ENCODE measurements around the gene FBXO40. TPM values are rescaled to one million over a fixed set of nuclear protein-coding genes. Genes with fewer than 3 reads are reported as not detected.

The FBXO40 gene
- total and polyA plus RNA-seq, 9 of the 15 experiments (the other 6 are each of a cell fraction or from before 2014, with no cell fraction given) = 0.01 to 0.05 (median 0.04) TPM; not detected in 3

DNA sequence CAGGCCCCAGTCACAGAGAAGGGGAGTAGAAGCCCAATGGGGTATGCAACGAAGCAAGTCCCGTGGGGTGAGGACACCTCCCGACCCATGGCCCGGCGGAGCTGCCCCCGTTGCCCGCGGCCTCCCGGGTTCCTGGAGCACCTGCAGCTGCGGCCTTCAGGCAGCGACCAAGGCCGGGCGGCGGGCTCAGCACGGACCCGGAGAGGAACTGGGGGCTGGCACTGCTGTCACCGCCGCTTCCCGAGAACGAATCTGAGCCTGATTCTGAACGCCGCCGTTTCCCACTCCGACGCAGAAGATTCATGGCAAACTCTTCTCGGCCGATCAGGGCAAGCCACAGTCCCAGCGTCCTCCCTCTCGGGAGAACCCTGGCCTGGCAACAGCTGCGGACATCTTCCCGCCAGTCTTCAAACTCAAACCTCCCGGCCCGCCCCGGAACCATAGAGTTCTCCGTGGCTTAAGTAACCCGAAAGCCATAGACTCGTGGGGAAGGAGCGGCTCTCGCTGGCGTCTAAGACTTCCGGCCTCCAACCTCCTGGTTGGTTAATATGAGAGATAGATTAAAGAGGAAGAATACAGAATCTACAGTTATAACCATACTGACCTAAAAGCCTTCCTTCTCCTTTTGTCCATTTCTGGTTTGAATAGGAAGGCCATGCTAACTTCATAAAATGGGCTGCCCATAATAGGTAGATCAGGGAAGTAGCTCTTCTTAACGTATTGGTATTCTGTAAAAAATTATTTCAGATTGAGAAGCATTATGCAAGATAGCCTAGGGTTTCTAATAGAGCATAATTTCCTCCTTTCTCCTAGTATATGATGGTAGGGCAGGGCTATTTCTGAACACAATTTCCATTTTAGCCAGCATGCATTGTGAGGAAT lies 47.4 kb upstream of the FBXO40 start, which contains the start of gene POLQ (continued):
- TF ChIP-seq, protein P1, sequence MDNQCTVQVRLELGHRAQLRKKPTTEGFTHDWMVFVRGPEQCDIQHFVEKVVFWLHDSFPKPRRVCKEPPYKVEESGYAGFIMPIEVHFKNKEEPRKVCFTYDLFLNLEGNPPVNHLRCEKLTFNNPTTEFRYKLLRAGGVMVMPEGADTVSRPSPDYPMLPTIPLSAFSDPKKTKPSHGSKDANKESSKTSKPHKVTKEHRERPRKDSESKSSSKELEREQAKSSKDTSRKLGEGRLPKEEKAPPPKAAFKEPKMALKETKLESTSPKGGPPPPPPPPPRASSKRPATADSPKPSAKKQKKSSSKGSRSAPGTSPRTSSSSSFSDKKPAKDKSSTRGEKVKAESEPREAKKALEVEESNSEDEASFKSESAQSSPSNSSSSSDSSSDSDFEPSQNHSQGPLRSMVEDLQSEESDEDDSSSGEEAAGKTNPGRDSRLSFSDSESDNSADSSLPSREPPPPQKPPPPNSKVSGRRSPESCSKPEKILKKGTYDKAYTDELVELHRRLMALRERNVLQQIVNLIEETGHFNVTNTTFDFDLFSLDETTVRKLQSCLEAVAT (IDR thresholded peaks at IDR 0.05) = no peak
- 0 out of 2 replicates have a peak, but pooled peaks have one; percentile 6 for TF ChIP-seq TAF7 (tag; IDR thresholded peaks at IDR 0.05)
- TF ChIP-seq BRD4 (IDR thresholded peaks at IDR 0.05) = no peak
- peak in 1 of 2 experiments; percentile 10; a peak in 1 of 3 replicates for TF ChIP-seq CBX3 (IDR thresholded peaks at IDR 0.05; ENCODE audit: borderline replicate concordance in 1 of 2, low read length in 2 of 2)
- TF ChIP-seq ZNF79 (CRISPR knock-in tag; IDR thresholded peaks at IDR 0.05; ENCODE audit: low read depth) = no peak
- TF ChIP-seq, protein P2, sequence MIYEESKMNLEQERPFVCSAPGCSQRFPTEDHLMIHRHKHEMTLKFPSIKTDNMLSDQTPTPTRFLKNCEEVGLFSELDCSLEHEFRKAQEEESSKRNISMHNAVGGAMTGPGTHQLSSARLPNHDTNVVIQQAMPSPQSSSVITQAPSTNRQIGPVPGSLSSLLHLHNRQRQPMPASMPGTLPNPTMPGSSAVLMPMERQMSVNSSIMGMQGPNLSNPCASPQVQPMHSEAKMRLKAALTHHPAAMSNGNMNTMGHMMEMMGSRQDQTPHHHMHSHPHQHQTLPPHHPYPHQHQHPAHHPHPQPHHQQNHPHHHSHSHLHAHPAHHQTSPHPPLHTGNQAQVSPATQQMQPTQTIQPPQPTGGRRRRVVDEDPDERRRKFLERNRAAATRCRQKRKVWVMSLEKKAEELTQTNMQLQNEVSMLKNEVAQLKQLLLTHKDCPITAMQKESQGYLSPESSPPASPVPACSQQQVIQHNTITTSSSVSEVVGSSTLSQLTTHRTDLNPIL (CRISPR knock-in tag; IDR thresholded peaks at IDR 0.05) = no peak
- TF ChIP-seq NEUROD1 (IDR thresholded peaks at IDR 0.05; ENCODE audit: borderline replicate concordance, low read depth, low read length, partially characterized antibody) = no peak
- TF ChIP-seq, protein P3, sequence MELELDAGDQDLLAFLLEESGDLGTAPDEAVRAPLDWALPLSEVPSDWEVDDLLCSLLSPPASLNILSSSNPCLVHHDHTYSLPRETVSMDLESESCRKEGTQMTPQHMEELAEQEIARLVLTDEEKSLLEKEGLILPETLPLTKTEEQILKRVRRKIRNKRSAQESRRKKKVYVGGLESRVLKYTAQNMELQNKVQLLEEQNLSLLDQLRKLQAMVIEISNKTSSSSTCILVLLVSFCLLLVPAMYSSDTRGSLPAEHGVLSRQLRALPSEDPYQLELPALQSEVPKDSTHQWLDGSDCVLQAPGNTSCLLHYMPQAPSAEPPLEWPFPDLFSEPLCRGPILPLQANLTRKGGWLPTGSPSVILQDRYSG (tag; conservative IDR thresholded peaks at IDR 0.05; ENCODE audit: low read depth) = no peak
- TF ChIP-seq ZNF354B (CRISPR knock-in tag; IDR thresholded peaks at IDR 0.05) = no peak
- TF ChIP-seq, protein P4, sequence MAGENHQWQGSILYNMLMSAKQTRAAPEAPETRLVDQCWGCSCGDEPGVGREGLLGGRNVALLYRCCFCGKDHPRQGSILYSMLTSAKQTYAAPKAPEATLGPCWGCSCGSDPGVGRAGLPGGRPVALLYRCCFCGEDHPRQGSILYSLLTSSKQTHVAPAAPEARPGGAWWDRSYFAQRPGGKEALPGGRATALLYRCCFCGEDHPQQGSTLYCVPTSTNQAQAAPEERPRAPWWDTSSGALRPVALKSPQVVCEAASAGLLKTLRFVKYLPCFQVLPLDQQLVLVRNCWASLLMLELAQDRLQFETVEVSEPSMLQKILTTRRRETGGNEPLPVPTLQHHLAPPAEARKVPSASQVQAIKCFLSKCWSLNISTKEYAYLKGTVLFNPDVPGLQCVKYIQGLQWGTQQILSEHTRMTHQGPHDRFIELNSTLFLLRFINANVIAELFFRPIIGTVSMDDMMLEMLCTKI (IDR thresholded peaks at IDR 0.05; ENCODE audit: partially characterized antibody) = no peak
- TF ChIP-seq TARDBP (IDR thresholded peaks at IDR 0.05) = no peak
- TF ChIP-seq HNRNPL (IDR thresholded peaks at IDR 0.05; ENCODE audit: low read depth, low read length) = no peak
- TF ChIP-seq GABPA (tag; conservative IDR thresholded peaks at IDR 0.05; ENCODE audit: low read depth) = peak; percentile 95
- TF ChIP-seq, protein P5, sequence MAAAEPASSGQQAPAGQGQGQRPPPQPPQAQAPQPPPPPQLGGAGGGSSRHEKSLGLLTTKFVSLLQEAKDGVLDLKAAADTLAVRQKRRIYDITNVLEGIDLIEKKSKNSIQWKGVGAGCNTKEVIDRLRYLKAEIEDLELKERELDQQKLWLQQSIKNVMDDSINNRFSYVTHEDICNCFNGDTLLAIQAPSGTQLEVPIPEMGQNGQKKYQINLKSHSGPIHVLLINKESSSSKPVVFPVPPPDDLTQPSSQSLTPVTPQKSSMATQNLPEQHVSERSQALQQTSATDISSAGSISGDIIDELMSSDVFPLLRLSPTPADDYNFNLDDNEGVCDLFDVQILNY (CRISPR knock-in tag; IDR thresholded peaks at IDR 0.05) = no peak
- TF ChIP-seq, protein P6, sequence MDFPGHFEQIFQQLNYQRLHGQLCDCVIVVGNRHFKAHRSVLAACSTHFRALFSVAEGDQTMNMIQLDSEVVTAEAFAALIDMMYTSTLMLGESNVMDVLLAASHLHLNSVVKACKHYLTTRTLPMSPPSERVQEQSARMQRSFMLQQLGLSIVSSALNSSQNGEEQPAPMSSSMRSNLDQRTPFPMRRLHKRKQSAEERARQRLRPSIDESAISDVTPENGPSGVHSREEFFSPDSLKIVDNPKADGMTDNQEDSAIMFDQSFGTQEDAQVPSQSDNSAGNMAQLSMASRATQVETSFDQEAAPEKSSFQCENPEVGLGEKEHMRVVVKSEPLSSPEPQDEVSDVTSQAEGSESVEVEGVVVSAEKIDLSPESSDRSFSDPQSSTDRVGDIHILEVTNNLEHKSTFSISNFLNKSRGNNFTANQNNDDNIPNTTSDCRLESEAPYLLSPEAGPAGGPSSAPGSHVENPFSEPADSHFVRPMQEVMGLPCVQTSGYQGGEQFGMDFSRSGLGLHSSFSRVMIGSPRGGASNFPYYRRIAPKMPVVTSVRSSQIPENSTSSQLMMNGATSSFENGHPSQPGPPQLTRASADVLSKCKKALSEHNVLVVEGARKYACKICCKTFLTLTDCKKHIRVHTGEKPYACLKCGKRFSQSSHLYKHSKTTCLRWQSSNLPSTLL (IDR thresholded peaks at IDR 0.05) = no peak
- TF ChIP-seq PHF20 (IDR thresholded peaks at IDR 0.05; ENCODE audit: partially characterized antibody) = peak; percentile 75
- TF ChIP-seq, protein P7, sequence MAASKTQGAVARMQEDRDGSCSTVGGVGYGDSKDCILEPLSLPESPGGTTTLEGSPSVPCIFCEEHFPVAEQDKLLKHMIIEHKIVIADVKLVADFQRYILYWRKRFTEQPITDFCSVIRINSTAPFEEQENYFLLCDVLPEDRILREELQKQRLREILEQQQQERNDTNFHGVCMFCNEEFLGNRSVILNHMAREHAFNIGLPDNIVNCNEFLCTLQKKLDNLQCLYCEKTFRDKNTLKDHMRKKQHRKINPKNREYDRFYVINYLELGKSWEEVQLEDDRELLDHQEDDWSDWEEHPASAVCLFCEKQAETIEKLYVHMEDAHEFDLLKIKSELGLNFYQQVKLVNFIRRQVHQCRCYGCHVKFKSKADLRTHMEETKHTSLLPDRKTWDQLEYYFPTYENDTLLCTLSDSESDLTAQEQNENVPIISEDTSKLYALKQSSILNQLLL (CRISPR knock-in tag; IDR thresholded peaks at IDR 0.05; ENCODE audit: borderline replicate concordance) = no peak
